ENCODE results near the gene DLX2.

DNA sequence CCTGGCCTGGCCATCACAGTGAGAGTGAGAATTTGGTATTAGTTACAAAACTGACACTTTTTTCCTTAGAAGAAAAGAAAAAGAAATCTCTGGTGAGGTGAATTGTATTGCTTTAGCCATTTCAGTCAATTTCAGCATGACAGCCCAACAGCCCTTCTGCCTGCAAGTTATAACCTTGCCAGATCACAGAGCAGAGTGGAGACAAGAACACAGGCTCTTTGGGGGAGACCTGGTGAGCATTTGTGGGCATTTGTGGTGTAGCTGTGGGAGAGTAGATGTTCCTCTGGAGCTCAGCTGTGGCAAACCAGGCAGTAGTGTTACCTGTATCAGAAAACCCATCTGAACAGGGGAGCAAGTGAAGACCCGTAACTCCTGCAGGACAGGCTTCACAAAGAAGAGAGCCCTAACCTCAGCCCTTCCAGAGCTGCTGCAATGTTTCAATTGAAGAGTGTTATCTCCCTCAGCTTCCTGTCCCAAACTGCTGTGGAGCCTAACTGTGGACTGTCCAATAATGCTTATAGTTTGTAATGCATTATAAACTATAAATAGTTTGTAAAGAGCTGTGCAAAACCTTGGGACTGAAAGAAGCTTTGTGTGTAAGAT lies 40.2 kb downstream of the DLX2 start:
- TF ChIP-seq, protein P1, sequence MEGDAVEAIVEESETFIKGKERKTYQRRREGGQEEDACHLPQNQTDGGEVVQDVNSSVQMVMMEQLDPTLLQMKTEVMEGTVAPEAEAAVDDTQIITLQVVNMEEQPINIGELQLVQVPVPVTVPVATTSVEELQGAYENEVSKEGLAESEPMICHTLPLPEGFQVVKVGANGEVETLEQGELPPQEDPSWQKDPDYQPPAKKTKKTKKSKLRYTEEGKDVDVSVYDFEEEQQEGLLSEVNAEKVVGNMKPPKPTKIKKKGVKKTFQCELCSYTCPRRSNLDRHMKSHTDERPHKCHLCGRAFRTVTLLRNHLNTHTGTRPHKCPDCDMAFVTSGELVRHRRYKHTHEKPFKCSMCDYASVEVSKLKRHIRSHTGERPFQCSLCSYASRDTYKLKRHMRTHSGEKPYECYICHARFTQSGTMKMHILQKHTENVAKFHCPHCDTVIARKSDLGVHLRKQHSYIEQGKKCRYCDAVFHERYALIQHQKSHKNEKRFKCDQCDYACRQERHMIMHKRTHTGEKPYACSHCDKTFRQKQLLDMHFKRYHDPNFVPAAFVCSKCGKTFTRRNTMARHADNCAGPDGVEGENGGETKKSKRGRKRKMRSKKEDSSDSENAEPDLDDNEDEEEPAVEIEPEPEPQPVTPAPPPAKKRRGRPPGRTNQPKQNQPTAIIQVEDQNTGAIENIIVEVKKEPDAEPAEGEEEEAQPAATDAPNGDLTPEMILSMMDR (IDR thresholded peaks at IDR 0.05; ENCODE audit: poor library complexity): no peak
- no peak for TF ChIP-seq EZH2phosphoT487 (IDR thresholded peaks at IDR 0.05; ENCODE audit: low read depth, severe bottlenecking, unreplicated experiment)
- TF ChIP-seq EZH2 (IDR thresholded peaks at IDR 0.05; ENCODE audit: borderline replicate concordance): no peak
